CD4-positive, CD25-positive, alpha-beta regulatory T cell (primary cell): ENCODE results near the gene DNAH1. TPM values are rescaled to one million over a fixed set of nuclear protein-coding genes. Genes with fewer than 3 reads are reported as not detected.

Source experiments
- ATAC-seq, 2 donors: fragments of 150-1000 bp; cut with Tn5 transposase; one replicate each; pipeline ENCODE4 v1.10.0; 2021; ENCODE audit warnings: low read depth in 2 of 2, moderate number of reproducible peaks in 2 of 2, moderate library complexity in 1 of 2
- DNase-seq, 3 donors: peaks; one replicate each; pipeline versions ENCODE4 v3.0.0 to v3.0.0-alpha.2; 2012 to 2022; ENCODE audit warnings: mixed read lengths in 1 of 3
- H3K27ac ChIP-seq: one replicate; pipeline ENCODE4 v1.7.0; 2013; ENCODE audit warnings: mild to moderate bottlenecking, low read length; ENCODE audit not compliant: insufficient read depth, poor library complexity, severe bottlenecking
- H3K27me3 ChIP-seq: one replicate; pipeline ENCODE4 v1.7.0; 2013; ENCODE audit warnings: low read length; ENCODE audit not compliant: control insufficient read depth, insufficient read depth
- H3K36me3 ChIP-seq: one replicate; pipeline ENCODE4 v1.7.0; 2013; ENCODE audit warnings: mild to moderate bottlenecking, low read length, moderate library complexity; ENCODE audit not compliant: control insufficient read depth, insufficient read depth
- H3K4me1 ChIP-seq: 2 replicates; pipeline ENCODE4 v1.7.0; 2013; ENCODE audit warnings: mild to moderate bottlenecking, low read length; ENCODE audit not compliant: insufficient read depth, control insufficient read depth, poor library complexity, severe bottlenecking
- H3K4me3 ChIP-seq: one replicate; pipeline ENCODE4 v1.7.0; 2013; ENCODE audit warnings: low read depth, mild to moderate bottlenecking, low read length, moderate library complexity
- H3K9me3 ChIP-seq, 2 experiments: 1 replicate in 1 of 2; 2 replicates in 1 of 2; pipeline ENCODE4 v1.7.0; 2013; ENCODE audit warnings: low read length in 2 of 2, mild to moderate bottlenecking in 1 of 2, moderate library complexity in 1 of 2; ENCODE audit not compliant: control insufficient read depth in 2 of 2
- H3K27ac Mint-ChIP-seq, 3 donors: one replicate each; pipeline ENCODE4 v1.8.0; 2020 to 2022; ENCODE audit warnings: mild to moderate bottlenecking in 3 of 3, mixed read lengths in 3 of 3, moderate library complexity in 2 of 3
- H3K27me3 Mint-ChIP-seq: one replicate; pipeline ENCODE4 v1.8.0; 2022; ENCODE audit warnings: mild to moderate bottlenecking, mixed read lengths
- H3K36me3 Mint-ChIP-seq: one replicate; pipeline ENCODE4 v1.8.0; 2020; ENCODE audit warnings: mixed read lengths
- H3K4me1 Mint-ChIP-seq, 4 donors: one replicate each; pipeline ENCODE4 v1.8.0; 2020 to 2022; ENCODE audit warnings: mixed read lengths in 4 of 4, mild to moderate bottlenecking in 1 of 4
- H3K4me3 Mint-ChIP-seq, 4 donors: one replicate each; pipeline ENCODE4 v1.8.0; 2020 to 2022; ENCODE audit warnings: mild to moderate bottlenecking in 4 of 4, mixed read lengths in 4 of 4, moderate library complexity in 3 of 4
- H3K9me3 Mint-ChIP-seq, 7 donors: one replicate each; pipeline ENCODE4 v1.8.0; 2020 to 2022; ENCODE audit warnings: mixed read lengths in 7 of 7, mild to moderate bottlenecking in 3 of 7, moderate library complexity in 2 of 7
- polyA plus RNA-seq, 4 donors: library from polyadenylated mRNA; unstranded; fragments of 300-500 nt; fragmentation: Illumina TruSeq; gene quantifications; one replicate each; pipeline ENCODE4 v1.2.3, GENCODE V29; 2021
- total RNA-seq: library from RNA; stranded (reverse); gene quantifications from one replicate; pipeline ENCODE4 v1.2.3, GENCODE V29; 2022

DNAH1 gene
- total and polyA plus RNA-seq, 5 donors from 2014 or later = 0.39 to 59.8 (median 0.67) TPM

DNA sequence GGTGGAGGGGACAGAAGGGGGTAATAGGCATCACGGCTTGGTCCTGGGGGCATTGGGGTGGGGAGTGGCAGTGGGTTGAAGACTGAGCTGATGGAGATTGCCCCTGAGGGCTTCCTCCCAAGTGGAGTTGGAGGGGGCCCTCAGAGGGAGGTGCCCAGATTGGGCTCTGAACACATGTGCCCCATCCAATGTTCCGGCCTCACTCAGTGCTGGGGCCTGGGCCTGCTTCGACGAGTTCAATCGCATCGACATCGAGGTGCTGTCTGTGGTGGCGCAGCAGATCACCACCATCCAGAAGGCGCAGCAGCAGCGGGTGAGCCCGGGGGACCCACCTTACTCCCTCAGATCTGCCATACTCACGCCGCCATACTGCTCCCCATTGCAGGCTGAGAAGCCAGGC lies 45.3 kb downstream of the DNAH1 start:
- Mint-ChIP-seq H3K4me3 (no peak overlapping the region), H3K27ac (no peak overlapping the region), H3K27me3 (no peaks in the 10 kb centered on the region), H3K36me3 (peaks cover 29% of the 10 kb centered on the region), H3K4me1 (no peaks in the 10 kb centered on the region), H3K9me3 (peaks cover 0 to 2% (median 0%) of the 10 kb centered on the region in 7 donors)
- Histone ChIP-seq H3K4me1 (no peaks in the 10 kb centered on the region), H3K9me3 (no peaks in the 10 kb centered on the region), H3K36me3 (peaks cover 45% of the 10 kb centered on the region), H3K4me3 (no peak overlapping the region), H3K27ac (no peak overlapping the region), H3K27me3 (no peaks in the 10 kb centered on the region)
- DNase-seq (no peak), ATAC-seq (no peak)

DNA sequence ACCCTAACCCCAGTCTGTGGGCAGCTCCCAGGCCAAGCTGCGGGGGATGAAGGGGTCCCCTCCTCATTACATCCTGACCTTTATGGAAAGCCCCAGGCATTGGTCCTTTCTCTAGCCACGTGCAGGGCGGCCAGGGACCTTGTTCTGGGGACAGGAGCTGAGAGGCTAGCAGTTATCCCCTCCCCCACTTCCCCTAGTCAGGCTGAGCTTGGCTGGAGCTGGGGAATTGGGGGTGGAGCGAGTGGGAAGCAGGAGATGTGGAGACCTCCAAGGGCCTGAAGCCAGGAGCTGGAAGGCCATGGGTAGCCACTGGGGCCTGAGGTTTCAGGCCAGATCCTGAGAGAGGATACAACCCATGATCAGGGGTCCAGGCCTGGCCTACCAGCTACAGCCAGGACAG lies 45.8 kb downstream of the DNAH1 start:
- Histone ChIP-seq H3K4me1 (no peaks in the 10 kb centered on the region), H3K27ac (no peak overlapping the region), H3K4me3 (no peak overlapping the region), H3K36me3 (peaks cover 46% of the 10 kb centered on the region), H3K9me3 (no peaks in the 10 kb centered on the region), H3K27me3 (no peaks in the 10 kb centered on the region)
- Mint-ChIP-seq H3K36me3 (peaks cover 31% of the 10 kb centered on the region), H3K4me3 (no peak overlapping the region), H3K27ac (no peak overlapping the region), H3K4me1 (no peaks in the 10 kb centered on the region), H3K9me3 (peaks cover 0 to 2% (median 0%) of the 10 kb centered on the region in 7 donors), H3K27me3 (no peaks in the 10 kb centered on the region)
- DNase-seq = no peak
- no peak for ATAC-seq

DNA sequence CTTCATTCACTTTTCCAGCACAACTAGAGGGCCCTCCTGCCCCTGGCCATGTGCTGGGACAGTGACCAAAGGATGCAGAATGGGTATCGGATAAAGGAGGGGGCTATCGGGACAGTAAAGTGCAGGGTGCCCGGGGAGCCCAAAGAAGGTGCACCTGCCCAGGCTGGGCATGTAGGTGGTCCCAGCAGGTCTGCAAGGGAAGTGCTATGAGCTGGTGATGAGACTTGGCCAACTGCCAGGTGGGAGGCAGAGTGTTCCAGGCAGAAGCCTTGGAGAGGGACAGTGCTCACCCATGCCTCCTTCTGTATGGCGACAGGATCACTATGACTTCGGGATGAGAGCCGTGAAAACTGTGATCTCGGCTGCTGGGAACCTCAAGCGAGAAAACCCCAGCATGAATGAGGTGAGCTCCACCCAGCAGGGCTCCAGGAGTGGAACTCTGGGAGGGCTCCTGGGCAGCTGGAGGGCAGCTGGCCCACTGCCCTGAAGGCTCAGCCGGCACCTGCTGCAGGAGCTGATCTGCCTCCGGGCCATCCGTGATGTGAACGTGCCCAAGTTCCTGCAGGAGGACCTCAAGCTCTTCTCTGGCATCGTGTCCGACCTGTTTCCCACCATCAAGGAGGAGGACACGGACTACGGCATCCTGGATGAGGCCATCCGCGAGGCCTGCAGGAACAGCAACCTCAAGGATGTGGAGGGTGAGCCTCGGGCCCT lies 48.4 kb downstream of the DNAH1 start:
- Mint-ChIP-seq H3K27me3 (no peaks in the 10 kb centered on the region), H3K27ac (peak overlapping the region in 1 of 3 donors; percentile 80), H3K36me3 (peaks cover 33% of the 10 kb centered on the region), H3K4me3 (no peak overlapping the region), H3K9me3 (peaks cover 0 to 2% (median 0%) of the 10 kb centered on the region in 7 donors), H3K4me1 (no peaks in the 10 kb centered on the region)
- H3K4me3 ChIP-seq = no peak overlapping the region
- H3K27me3 ChIP-seq = no peaks in the 10 kb centered on the region
- no peak overlapping the region for H3K27ac ChIP-seq
- DNase-seq = no peak
- H3K9me3 ChIP-seq = no peaks in the 10 kb centered on the region
- no peaks in the 10 kb centered on the region for H3K4me1 ChIP-seq
- no peak for ATAC-seq
- peaks cover 41% of the 10 kb centered on the region for H3K36me3 ChIP-seq

DNA sequence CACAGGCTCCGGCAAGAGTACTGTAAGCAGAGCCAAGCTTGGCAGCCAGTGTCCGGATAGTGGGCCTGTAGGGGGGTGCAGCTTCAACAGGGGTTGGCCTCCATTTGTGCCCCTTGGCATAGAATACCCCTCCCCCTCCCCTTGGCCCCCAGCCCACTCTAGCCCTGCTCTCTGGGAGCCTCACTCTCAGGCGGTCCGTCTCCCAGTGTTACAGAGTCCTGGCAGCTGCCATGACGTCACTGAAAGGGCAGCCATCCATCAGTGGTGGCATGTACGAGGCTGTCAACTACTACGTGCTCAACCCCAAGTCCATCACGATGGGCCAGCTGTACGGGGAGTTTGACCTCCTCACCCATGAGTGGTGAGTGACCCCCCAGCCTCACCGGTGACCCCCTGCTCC lies 50.4 kb downstream of the DNAH1 start:
- H3K36me3 Mint-ChIP-seq = peaks cover 29% of the 10 kb centered on the region
- Histone ChIP-seq H3K36me3 (peaks cover 37% of the 10 kb centered on the region), H3K9me3 (no peaks in the 10 kb centered on the region)

DNA sequence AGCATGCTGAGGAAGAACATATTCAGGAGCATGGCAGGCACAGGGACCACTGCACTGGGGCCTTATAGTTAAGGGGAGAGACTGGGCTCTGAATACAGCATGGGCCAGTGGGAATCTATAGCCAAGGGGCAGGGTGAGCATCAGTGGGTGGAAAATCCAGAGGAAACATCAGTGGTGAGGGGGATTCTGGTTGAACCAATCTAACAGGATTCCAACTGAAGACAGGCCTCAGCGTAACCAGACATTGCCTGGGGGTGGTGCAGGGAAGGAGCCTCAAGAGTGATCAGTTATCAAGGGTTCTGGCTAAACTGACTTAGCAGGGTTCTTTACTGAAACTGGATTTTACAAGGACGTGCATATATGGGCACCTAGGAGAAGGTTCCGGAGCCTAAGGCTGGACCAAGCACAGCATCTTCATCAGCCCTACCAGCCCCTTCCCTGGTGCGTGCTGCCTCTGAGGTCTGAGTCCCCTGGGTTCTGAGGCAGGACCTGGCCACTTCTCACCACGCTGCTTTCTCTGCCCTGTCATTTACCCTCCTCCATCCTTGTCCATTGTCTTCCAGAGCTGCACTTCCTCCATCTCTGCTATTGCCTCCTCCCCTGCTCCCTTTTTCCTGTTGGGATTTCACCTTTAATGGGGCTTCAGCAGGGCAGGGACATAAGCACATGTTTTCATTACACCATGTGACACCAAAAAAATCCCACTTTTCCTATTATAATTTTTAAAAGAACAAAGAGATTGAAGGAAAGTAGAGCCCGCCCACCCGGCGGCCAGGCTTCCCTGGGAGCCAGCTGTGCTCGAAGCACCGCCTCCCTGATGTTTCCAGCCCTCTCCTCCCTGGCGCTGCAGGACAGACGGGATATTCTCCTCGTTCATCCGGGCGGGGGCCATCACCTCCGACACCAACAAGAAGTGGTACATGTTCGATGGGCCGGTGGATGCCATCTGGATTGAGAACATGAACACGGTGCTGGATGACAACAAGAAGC lies 52.1 kb downstream of the DNAH1 start:
- H3K27me3 Mint-ChIP-seq = no peaks in the 10 kb centered on the region
- H3K4me3 Mint-ChIP-seq = no peak overlapping the region

More for the DNA sequence above, 50.4 kb downstream of the DNAH1 start:
- peaks cover 0 to 2% (median 0%) of the 10 kb centered on the region in 7 donors for H3K9me3 Mint-ChIP-seq
- H3K4me1 Mint-ChIP-seq = no peaks in the 10 kb centered on the region
- H3K4me1 ChIP-seq = no peaks in the 10 kb centered on the region
- no peaks in the 10 kb centered on the region for H3K27me3 ChIP-seq
- H3K4me3 Mint-ChIP-seq = no peak overlapping the region
- no peak for ATAC-seq
- H3K27ac ChIP-seq = no peak overlapping the region
- H3K27me3 Mint-ChIP-seq = no peaks in the 10 kb centered on the region
- H3K27ac Mint-ChIP-seq = no peak overlapping the region
- DNase-seq = no peak
- no peak overlapping the region for H3K4me3 ChIP-seq

DNA sequence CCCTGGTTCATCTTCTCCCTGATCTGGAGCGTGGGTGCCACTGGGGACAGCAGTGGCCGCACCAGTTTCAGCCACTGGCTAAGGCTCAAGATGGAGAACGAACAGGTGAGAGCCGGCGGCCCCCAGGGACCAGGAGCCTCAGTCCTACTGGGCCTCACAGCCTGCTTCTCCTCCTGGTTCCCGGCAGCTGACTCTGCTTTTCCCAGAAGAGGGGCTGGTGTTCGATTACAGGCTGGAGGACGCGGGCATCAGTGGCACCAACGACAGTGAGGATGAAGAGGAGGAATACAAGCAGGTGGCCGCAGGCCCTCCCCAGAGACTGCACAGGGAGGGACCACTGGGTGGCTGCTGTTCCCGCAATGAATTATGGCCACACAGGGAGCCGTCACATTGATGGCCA lies 54.4 kb downstream of the DNAH1 start:
- H3K4me1 ChIP-seq = no peaks in the 10 kb centered on the region
- ATAC-seq (no peak), DNase-seq (no peak)
- no peaks in the 10 kb centered on the region for H3K27me3 ChIP-seq
- no peaks in the 10 kb centered on the region for H3K9me3 ChIP-seq
- H3K9me3 Mint-ChIP-seq = peaks cover 0 to 2% (median 0%) of the 10 kb centered on the region in 7 donors
- H3K36me3 Mint-ChIP-seq = peaks cover 19% of the 10 kb centered on the region
- H3K27ac ChIP-seq = no peak overlapping the region
- H3K4me3 Mint-ChIP-seq = no peak overlapping the region
- no peak overlapping the region for H3K4me3 ChIP-seq
- H3K36me3 ChIP-seq = peaks cover 16% of the 10 kb centered on the region
- no peak overlapping the region for H3K27ac Mint-ChIP-seq
- peaks cover 0 to 13% (median 2%) of the 10 kb centered on the region in 4 donors for H3K4me1 Mint-ChIP-seq
- no peaks in the 10 kb centered on the region for H3K27me3 Mint-ChIP-seq

More for the DNA sequence above, 52.1 kb downstream of the DNAH1 start:
- Histone ChIP-seq H3K4me1 (no peaks in the 10 kb centered on the region), H3K4me3 (no peak overlapping the region), H3K36me3 (peaks cover 30% of the 10 kb centered on the region), H3K27ac (no peak overlapping the region), H3K9me3 (no peaks in the 10 kb centered on the region), H3K27me3 (no peaks in the 10 kb centered on the region)
- no peak for DNase-seq
- Mint-ChIP-seq H3K9me3 (peaks cover 0 to 2% (median 0%) of the 10 kb centered on the region in 7 donors), H3K27ac (no peak overlapping the region), H3K36me3 (peaks cover 25% of the 10 kb centered on the region), H3K4me1 (peaks cover 0 to 7% (median 0%) of the 10 kb centered on the region in 4 donors)
- ATAC-seq = no peak

DNA sequence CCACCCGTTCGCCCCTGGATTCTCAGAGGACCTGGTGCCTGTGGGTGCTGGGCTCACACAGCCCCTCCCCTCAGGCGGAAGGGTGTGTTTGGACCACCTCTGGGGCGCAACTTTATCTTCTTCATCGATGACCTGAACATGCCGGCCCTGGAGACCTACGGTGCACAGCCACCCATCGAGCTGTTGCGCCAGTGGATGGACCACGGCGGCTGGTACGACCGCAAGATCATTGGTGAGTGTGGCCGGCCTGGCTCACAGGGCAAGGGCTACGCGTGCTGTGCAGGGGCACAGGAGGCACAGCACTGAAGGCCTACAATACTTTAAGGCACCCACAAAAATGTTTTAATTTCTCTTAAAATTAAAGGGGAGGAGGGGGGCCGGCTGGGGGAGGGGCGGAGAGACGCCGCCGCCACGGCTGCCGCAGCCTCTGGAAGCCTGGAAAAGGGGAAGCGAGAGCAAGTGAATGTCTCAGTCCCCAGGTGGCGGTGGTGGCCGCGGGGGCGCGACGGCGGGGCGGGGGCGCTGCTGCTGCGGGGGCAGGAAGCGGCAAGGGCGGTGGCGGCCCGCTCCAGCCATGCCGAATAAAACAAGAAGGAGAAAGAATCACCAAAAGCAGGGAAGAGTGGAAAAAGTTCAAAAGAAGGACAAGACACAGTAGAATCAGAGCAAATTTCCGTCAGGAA lies 56.8 kb downstream of the DNAH1 start:
- H3K36me3 Mint-ChIP-seq = peaks cover 16% of the 10 kb centered on the region
- peak in 1 of 2 donors; percentile 29 for ATAC-seq
- peak overlapping the region in 1 of 3 donors; percentile 59 for H3K27ac Mint-ChIP-seq

More for the DNA sequence above, 56.8 kb downstream of the DNAH1 start:
- Mint-ChIP-seq H3K9me3 (no peaks in the 10 kb centered on the region), H3K27me3 (no peaks in the 10 kb centered on the region), H3K4me1 (peaks cover 0 to 13% (median 2%) of the 10 kb centered on the region in 4 donors), H3K4me3 (peak overlapping the region in 2 of 4 donors; percentile 1 to 42)
- DNase-seq = peak in 1 of 3 donors; percentile 18
- no peaks in the 10 kb centered on the region for H3K27me3 ChIP-seq
- H3K4me3 ChIP-seq = no peak overlapping the region
- H3K4me1 ChIP-seq = no peaks in the 10 kb centered on the region
- peaks cover 8% of the 10 kb centered on the region for H3K36me3 ChIP-seq
- H3K9me3 ChIP-seq = no peaks in the 10 kb centered on the region
- no peak overlapping the region for H3K27ac ChIP-seq
